Measurements from ENCODE around the gene FRAS1.
"Not testable (repeated sequence)": the region's sequence is repeated elsewhere in the genome, so short reads cannot be mapped to it uniquely, and the experiment has no call there.

Gene FRAS1

DNA sequence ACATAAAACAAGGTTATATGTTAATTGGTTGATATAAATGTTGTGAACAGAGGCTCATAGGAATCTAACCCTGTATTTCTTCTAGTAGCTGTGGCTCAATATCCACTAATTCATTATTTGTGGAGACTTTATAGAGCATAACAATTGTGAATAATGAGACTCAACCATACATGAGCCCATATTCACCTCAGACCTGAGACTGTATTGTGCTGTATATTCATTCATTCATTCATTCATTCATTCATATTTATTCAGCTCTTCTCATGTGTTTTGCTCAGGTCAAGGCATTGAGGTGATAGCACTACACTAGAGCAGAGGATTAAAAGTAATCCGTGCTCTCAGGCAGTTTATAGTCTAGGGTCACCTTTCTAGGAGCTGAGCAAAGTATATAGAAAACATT lies 470.0 kb downstream of the FRAS1 start:
- DNase-seq, result no peak

DNA sequence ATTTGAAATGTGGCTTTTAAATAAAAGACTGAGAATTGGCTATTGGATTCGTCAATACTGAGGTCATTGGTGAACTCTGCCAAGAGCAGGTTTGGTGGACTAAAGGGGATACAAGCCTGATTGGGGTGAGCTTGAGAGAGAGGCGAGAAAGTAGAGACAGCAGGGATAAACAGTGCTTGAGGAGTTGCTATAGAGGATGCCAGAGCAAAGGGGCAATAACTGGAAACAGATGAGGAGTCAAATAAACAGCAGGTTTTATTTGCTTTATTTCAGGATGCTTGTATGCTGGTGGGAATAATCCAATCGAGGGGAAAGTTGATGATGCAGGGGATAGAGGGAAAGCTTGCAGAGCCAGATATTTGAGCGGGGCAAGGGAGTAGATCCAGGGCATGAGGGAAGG lies 470.4 kb downstream of the FRAS1 start:
- no peak for DNase-seq

DNA sequence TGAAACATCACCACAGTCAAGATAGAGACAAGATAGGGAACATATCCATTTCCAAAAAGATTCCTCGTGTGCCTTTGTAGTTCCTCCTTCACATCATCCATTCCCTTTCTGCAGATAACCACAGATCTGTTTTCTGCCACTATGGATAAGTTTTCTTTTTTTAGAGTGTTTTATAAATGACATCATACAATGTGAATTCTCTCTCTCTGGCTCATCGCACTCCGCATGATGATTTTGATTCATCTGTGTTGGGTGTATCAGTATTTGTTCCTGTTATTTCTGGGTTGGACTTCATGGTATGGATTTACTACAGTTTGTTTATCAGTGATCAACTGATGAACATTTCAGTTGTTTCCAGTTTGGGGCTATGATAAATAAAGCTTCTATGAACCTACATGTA lies 471.2 kb downstream of the FRAS1 start:
- DNase-seq, result no peak

DNA sequence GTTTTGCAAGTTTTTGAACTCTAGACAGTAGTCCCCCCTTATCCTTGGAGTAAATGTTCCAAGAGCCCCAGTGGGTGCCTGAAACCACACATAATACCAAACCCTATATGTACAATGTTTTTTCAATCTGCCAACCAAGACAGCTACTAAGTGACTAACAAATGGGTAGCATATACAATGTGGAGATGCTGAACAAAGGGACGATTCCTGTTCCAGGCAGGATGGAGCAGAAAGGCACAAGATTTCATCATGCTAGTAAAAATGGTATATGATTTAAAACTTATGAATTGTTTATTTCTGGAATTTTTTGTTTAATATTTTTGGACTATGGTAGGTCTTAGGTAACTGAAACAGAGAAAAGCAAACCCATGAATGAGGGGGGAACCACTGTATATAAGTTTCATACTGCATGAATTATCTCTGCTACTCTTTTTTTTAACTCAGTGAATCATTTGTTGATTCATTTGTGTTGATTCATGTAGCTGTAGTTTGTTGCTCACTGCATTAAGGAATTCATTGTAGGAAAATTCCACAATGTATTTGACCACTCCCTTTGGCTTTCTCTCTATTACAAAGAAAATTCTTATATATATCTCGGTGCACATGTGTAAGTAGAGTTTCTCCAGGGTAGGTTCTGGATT lies 472.6 kb downstream of the FRAS1 start:
- DNase-seq, result no peak

DNA sequence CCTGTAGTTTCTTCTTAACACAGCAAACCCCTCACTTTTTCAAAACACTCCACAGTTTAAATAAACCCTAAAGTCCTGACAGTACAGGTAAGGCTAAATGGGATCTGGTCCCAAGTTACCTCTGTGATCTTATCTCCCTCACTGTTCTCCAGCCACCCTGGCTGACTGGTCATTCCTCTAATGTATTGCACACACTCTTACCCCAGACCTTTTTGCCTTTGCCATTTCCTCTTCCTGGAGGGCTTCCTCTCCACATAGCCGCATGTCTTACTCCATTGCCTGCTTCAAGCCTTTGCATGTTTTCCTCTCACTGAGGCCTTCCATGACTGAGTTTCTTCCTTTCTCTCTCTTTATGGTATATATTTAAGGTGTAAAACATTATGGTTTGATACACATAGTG lies 474.9 kb downstream of the FRAS1 start:
- DNase-seq, result no peak

DNA sequence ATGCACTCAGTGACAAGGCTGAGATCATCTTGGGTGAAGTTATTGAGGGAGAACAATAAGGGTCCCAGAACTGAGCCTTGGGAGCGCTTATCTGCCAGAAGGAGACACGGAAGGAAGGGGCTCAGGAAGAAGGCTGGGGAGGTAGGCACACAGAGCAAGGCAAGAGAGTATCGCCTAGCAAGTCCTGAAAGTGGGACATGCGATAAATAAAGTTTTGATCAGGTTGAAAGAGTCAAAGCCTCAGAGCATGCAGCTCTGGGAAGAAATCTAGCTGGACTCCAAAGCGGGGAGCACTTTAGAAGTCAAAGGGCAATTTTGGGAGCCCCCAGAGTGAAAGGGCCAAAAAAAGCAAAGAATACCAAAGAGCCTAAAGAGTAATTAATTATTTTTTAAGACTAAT lies 476.7 kb downstream of the FRAS1 start:
- DNase-seq, result no peak

DNA sequence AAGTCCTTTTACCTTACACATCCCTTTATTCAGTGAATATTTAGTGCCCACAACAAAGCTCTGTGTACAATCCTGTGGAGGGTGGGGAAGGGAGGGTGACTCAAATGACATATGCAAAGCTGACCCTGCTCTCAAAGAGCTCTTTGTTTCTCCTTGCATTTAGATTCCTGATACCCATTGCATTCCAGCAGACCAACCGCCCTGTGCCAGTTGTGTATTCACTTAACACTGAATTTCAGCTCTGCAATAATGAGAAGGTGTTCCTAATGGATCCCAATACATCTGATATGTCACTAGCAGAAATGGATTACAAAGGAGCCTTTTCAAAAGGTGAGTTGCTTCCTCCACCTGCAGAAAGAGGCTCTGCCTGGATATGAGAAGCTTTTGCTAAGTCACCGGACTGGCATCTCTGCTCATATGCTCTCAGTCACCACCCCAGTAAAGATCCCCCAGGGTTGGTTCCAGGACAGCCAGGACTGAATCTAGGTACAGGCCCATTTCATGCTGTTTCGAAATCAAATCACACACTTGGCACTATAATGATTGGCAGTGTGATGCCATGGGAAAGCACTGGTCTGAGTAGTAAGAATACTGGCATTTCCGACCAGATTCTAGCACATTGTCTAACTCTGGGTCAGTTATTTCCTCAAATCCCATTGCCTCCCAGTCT lies 477.3 kb downstream of the FRAS1 start:
- DNase-seq, result no peak

DNA sequence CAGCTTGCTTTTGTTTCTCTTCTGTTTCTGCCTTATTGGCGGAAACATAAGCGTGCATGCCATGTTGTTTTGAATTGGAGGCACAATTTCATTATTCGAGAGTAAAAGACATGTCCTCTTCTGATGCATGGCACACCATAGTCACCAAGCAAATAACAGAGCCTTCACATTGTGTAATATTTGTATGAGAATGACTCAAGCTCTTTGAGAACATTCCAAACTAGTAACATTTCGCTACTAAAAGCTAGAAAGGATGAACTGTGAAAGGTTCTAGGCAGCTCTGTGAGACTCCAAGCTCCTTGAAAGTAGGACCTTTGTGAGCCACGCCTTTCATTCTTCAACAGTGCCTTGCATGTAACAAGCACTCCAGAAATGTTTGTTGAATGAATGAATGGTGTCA lies 485.2 kb downstream of the FRAS1 start:
- no peak for DNase-seq

DNA sequence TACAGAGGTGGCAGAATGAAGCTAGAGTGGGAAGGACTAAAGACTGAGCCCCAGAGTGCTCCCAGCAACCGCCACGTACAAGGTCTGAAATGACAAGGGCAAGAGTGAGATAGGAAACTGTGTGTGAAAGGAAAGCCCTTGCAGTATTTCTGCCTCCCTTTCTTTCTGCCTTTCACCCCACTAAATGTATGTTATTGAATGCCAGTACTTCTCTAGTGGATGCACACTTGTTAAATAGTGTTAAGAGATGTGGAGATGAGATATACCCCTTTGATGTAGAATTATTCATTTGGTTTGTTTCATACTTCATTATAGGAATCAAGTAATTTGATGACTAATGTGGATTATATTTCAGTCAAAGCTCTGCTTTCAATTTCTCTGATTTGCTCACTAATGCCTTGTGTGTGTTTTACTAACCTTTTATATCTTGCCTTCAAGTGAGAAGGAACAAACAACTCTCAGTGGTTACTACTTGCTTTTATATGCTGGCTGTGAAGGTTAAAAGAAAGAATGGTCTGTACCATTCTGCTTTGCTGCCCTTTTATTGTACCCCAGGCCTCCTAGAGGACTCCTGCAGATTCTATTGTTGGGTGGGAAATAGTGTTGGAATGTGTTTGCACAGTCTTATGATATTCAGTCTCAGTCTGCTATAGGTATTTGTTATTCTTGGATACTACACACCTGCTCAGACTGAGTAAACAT lies 486.5 kb downstream of the FRAS1 start:
- DNase-seq, result no peak

DNA sequence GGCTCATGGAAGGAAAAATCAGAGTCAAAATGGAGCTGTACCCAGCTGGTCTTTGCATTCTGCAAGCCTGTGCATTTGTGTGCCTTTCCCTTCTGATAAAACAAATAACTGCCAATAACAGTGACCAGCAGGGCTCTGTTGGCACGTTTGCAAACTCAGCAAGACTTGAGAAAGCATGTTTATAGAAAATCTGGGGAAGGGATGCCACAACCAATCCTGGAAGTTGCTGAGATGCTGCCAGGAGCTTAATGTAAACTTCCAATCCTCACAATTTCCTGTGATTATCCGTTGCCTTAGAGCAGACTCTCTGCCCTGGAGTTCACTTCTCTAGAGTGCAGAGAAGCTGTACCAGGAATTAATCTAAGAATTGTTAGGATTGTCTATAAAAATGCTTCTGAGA lies 487.6 kb downstream of the FRAS1 start:
- no peak for DNase-seq

DNA sequence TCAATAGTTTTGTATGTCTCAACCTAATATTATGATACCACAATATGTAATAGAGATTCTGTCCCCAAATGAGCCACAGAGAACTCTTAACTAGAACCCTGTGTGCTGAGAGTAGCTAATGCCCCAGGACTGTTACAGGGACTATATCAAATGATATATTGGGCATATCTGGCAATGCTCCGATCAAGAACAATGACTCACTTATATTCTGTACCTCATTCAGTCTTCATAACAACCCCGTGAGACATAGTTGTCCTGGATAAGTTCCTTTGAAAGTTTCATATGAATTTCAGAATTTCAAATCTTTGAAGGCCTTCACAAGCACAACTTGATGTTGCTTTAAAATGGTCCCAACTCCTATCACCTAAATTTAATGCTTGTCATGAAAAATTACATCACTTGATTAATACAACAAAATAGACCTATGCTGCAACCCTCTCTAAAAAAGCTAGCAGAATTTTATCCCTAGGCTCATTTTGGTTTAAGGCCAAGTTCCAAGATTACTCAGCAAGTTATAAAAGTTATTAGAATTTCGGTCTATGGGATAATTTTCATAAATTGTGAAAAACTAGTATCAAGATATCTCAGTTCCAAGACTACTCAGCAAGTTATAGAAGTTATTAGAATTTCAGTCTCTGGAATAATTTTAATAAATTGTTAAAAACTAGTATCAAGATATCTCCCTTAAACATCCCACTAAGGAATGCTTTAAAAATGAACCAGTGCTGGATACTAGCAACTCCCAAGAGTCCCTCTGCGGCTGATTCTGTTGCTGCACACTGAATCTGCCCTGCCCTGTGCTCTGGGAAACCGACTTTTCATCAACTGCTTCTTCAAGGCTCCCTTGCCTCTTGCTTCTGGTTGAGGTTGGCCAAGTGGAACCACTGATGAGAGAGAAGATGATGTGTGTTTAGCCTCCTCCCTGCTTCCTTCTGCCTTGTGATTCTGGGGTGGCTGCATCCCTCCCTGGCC lies 488.4 kb downstream of the FRAS1 start:
- DNase-seq, result no peak

DNA sequence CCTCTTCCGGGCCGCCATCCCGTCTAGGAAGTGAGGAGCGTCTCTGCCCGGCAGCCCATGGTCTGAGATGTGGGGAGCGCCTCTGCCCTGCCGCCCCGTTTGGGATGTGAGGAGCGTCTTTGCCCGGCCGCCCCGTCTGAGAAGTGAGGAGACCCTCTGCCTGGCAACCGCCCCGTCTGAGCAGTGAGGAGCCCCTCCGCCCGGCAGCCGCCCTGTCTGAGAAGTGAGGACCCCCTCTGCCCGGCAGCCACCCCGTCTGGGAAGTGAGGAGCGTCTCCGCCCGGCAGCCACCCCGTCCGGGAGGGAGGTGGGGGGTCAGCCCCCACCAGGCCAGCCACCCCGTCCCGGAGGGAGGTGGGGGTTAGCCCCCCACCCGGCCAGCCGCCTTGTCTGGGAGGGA lies 490.8 kb downstream of the FRAS1 start:
- not testable (repeated sequence) for DNase-seq

DNA sequence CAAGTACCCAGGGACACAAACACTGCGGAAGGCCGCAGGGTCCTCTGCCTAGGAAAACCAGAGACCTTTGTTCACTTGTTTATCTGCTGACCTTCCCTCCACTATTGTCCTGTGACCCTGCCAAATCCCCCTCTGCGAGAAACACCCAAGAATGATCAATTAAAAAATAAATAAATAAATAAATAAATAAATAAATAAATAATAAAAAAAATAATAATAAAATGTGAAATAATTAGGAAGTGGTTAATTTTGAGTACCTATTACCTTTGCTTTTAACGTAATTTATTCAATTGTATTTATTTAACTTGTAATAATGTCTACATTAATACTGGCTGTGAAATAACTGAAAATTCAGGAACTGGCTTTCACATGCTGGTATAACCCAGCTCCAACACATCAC lies 491.8 kb downstream of the FRAS1 start:
- DNase-seq, result not testable (repeated sequence)

DNA sequence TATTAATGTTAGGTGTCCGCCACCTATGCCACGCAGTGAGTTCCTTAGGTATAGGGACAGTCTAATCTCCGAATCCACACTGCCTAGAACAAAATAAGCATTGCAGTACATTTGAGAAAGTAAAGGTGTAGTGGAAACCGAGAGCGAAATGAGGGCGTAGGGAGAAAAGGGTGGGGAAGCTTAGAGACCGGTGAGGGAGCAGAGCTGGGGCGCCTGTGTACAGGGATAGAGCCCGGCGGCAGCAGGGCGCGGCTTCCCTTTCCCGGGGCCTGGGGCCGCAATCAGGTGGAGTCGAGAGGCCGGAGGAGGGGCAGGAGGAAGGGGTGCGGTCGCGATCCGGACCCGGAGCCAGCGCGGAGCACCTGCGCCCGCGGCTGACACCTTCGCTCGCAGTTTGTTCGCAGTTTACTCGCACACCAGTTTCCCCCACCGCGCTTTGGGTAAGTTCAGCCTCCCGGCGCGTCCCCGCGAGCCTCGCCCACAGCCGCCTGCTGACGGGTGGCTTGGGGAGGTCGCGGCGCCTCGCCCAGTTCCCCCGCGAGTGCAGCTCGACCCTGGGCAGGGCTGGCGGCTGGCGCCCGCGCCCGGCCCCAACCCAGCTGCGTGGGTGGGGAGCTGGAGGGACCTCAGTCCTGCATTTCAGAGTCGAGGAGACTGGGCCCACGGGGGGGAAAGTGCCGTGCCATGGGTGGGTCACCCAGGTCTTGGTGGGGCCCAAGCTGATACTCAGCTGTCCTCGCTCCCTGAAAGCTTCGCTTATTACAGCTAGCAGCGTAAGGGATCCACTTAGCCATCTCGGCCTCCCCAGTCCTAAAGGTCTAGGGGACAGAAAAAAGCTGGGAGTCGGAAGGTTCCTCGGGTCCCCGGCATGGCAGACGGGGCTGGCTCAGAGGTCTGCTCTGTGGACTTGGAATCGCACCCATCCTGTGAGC lies 494.6 kb downstream of the FRAS1 start, which contains the start of gene ANXA3:
TSS of gene ANXA3 (plus strand) at position 351 of the 932 bp plus-strand sequence. CDS start 2,704 bp downstream, outside the sequence.
- DNase-seq, result no peak

DNA sequence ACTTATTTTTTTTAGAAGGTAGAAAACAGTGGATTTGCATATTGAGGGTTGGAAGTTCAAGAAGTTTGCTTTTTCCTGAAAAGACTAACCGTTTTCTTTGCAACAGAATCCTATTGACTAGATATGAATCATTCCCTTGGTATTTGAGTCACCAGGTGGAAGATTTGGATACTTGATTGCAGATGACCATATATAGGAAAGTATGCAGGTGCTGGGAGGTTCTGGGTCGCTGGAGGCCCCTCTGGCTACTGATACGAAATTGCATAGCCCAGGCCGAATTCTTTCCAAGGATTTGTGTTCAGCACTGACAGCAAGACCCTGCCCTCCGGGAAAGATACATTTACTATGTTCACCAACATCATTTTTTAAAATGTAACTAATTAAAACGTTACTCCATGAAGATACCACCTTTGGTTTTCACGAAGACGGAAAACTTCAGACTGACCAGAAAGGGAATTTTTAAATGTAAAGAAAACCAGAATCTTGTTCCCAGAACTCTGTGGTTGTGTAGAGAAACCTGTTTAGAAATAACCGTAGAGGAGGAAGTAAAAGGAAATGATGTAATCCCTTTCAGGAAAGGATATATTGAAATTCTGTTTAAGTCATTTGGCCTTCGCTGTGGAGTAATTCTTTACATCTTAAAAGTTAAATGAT lies 495.4 kb downstream of the FRAS1 start:
- no peak for DNase-seq

DNA sequence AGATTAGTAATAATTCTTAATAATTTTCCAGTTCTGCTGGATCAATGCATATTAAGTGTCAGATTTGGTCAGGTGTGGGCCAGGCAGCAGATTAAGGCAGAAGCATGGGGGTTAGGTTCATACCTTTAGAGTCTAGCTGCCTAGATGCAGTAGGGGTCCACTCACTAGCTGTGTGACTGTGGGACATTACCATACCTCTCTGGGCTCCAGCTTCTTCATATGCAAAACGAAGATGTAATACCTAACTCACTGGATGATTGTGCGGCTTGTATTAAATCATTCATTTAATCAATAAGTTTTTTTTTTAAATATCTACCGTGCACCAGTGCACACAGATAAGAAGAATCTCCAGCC lies 495.9 kb downstream of the FRAS1 start:
- DNase-seq, result no peak

DNA sequence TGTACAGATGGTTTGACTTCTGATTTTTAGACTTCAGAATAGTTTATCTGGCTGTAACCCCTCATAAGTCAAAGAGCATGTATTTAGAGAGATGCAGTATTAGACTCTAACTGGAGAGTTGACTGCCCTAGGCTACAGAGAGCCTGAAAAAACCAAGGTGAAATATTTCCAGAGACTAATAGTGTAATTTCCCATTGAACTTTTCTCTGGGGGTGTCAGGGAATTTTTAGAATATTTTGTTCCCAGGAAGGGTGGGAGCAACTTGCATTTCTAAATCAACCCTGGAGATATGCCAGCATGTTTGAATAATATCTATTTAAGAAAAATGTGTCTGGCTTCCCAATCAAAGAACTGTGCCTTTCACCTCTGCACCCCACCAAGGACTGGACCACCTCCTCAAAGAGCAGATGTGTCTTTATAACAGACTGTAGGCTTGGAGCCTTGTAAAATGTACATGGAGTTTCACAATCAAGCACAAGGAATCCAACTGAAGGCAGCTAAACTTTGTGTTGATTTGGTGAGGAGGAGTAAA lies 496.5 kb downstream of the FRAS1 start:
- DNase-seq, result no peak

DNA sequence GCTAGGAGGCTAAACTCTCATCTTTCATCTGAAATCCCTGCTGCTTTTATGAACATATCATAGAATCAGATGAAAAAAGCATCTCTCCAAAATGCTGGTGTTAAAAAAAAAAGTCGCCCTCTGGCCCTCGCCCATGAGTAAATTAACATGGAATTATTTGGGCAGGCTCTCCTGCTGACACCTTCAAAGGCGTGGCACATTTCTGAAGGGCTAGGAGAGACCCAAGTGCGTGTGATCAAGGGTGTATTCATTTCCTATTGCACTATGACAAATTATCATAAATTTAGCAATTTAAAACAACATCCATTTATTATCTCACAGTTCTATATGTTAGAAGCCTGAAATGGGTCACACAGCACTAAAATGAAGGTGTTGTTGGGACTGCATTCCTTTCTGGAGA lies 499.5 kb downstream of the FRAS1 start:
- DNase-seq, result no peak

DNA sequence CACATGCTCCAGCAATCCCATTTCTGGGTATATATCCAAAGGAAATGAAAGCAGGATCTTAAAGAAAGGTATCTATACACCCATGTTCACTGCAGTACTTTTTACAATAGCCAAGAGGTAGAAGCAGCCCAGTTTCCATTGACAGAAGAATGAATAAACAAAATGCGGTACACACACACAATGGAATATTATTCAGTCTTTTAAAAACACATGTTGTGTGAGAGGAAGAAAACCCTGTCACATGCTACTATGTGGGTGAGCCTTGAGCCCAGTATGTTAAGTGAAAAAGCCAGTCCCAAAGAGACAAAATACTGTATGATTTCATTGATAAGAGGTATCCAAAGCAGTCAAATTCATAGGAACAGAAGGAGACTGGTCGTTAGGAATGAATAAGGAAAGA lies 500.7 kb downstream of the FRAS1 start:
- no peak for DNase-seq

DNA sequence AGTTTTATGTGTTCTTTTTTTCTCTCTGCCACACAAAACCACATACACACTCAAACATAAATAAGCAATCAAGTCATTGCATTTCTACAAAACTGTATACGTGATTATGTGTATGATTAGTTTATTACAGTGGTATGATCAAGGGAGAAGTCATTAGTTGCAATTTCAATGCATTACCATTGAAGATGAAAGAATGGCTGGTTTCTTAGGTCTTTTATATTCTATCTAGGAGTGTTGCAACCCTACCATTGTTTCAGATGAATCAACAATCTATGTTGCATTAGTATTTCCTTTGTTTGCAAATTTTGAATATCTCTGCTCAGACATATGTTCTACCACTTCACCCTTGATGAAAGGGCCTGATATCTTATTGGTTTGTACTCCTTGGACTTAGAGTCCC lies 501.3 kb downstream of the FRAS1 start:
- DNase-seq, result no peak

DNA sequence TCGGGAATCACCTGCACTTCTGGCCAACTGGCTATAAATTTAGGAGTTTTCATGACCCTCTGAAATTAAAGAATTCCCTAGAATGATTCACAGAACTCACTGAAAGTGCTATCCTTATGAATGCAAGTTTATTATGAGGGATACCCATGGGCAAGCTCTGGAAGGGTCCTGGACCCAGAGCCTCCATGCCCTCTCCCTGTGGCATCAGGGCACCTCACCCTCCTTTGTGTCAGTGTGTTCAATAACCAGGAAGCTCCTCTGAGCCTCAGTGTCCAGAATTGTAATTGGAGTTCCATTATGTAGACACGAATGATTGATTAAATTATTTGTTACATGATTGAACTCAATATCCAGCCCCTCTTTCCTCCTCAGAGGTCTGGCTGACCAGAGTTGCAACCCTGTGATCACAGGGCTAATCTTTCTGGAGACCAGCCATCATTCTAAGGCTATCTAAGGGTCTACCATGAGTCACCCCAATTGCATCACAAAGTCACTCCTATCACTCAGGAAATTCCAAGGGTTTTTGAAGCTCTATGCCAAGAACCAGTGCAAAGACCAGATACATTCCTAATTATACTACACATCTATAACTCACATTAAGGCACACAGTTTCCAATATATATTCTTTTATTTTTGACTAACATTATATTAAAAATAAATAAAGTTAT lies 503.3 kb downstream of the FRAS1 start:
- DNase-seq, result no peak

All from NCI-H1417 treated with DMSO at 0.1 percent for 48 hours (cell line).